ENCODE measurements around the gene BIRC6. TPM values are rescaled to one million over a fixed set of nuclear protein-coding genes. Genes with fewer than 3 reads are reported as not detected.

BIRC6 gene
- total RNA-seq, 1 experiment from 2014 or later: 63.1 TPM

GRCh38 chr2:32663864-32664263 is 307.0 kb downstream of the BIRC6 start:
- no peak for DNase-seq (ENCODE audit: low spot score)
- no peak overlapping the region for H3K27ac Mint-ChIP-seq
- H3K27me3 Mint-ChIP-seq (ENCODE audit: low read depth): no peaks in the 10 kb centered on the region
- CTCF ChIA-PET: no interaction called here
- ATAC-seq: no peak
- POLR2A ChIA-PET: no interaction called here
- peaks cover 13% of the 10 kb centered on the region for H3K36me3 Mint-ChIP-seq
- H3K9me3 Mint-ChIP-seq: peaks cover 9% of the 10 kb centered on the region
- TF ChIP-seq ZSCAN18 (CRISPR knock-in tag; IDR thresholded peaks at IDR 0.05) (no peak), STAT6 (CRISPR knock-in tag; conservative IDR thresholded peaks at IDR 0.05; ENCODE audit: low read depth) (no peak), ZNF416 (CRISPR knock-in tag; IDR thresholded peaks at IDR 0.05) (no peak), E2F4 (CRISPR knock-in tag; IDR thresholded peaks at IDR 0.05; ENCODE audit: borderline replicate concordance, low read depth) (no peak), NR2C2 (CRISPR knock-in tag; IDR thresholded peaks at IDR 0.05) (no peak), FOXJ3 (CRISPR knock-in tag; IDR thresholded peaks at IDR 0.05; ENCODE audit: borderline replicate concordance) (no peak), NR1H2 (CRISPR knock-in tag; IDR thresholded peaks at IDR 0.05) (no peak), GABPB1 (CRISPR knock-in tag; IDR thresholded peaks at IDR 0.05) (no peak), FOXP1 (CRISPR knock-in tag; IDR thresholded peaks at IDR 0.05; ENCODE audit: borderline replicate concordance) (no peak), ERG (CRISPR knock-in tag; IDR thresholded peaks at IDR 0.05) (no peak), ZNF671 (CRISPR knock-in tag; IDR thresholded peaks at IDR 0.05) (no peak), ZNF263 (CRISPR knock-in tag; IDR thresholded peaks at IDR 0.05; ENCODE audit: low read depth) (no peak), CREB1 (CRISPR knock-in tag; IDR thresholded peaks at IDR 0.05) (no peak), ZBTB21 (CRISPR knock-in tag; IDR thresholded peaks at IDR 0.05; ENCODE audit: borderline replicate concordance) (no peak), ETV6 (CRISPR knock-in tag; IDR thresholded peaks at IDR 0.05) (no peak), ATF3 (CRISPR knock-in tag; conservative IDR thresholded peaks at IDR 0.05) (no peak), RELA (CRISPR knock-in tag; IDR thresholded peaks at IDR 0.05; ENCODE audit: borderline replicate concordance) (no peak)
- H3K4me1 Mint-ChIP-seq: no peaks in the 10 kb centered on the region
- no peak overlapping the region for H3K4me3 Mint-ChIP-seq

- DNase-seq (ENCODE audit: low spot score): no peak
- ChIA-PET POLR2A (interaction anchor here (0.7 kb wide), 1 partner anchor 19 kb away, joined by 4 read pairs; no protein-coding TSS in a partner anchor), CTCF (no interaction called here)
- no peak overlapping the region for H3K27ac Mint-ChIP-seq
- no peaks in the 10 kb centered on the region for H3K27me3 Mint-ChIP-seq (ENCODE audit: low read depth)
- H3K4me1 Mint-ChIP-seq: no peaks in the 10 kb centered on the region
- no peak overlapping the region for H3K4me3 Mint-ChIP-seq
- H3K36me3 Mint-ChIP-seq: peaks cover 7% of the 10 kb centered on the region
- peaks cover 4% of the 10 kb centered on the region for H3K9me3 Mint-ChIP-seq
- ATAC-seq: no peak
- TF ChIP-seq STAT6 (CRISPR knock-in tag; conservative IDR thresholded peaks at IDR 0.05; ENCODE audit: low read depth) (no peak), ZNF138 (CRISPR knock-in tag; conservative IDR thresholded peaks at IDR 0.05) (no peak), NFATC4 (CRISPR knock-in tag; IDR thresholded peaks at IDR 0.05) (no peak), GRHL2 (CRISPR knock-in tag; IDR thresholded peaks at IDR 0.05; ENCODE audit: insufficient replicate concordance, severe bottlenecking) (no peak), CREB1 (CRISPR knock-in tag; IDR thresholded peaks at IDR 0.05) (no peak), EMX1 (CRISPR knock-in tag; IDR thresholded peaks at IDR 0.05) (no peak), FOXJ3 (CRISPR knock-in tag; IDR thresholded peaks at IDR 0.05; ENCODE audit: borderline replicate concordance) (no peak), ZNF219 (CRISPR knock-in tag; IDR thresholded peaks at IDR 0.05; ENCODE audit: borderline replicate concordance) (no peak), KAT7 (CRISPR knock-in tag; IDR thresholded peaks at IDR 0.05; ENCODE audit: borderline replicate concordance) (no peak), MLX (CRISPR knock-in tag; IDR thresholded peaks at IDR 0.05) (no peak), PREB (CRISPR knock-in tag; IDR thresholded peaks at IDR 0.05; ENCODE audit: borderline replicate concordance) (no peak)
Observed at GRCh38 chr2:32666704-32667103, 309.9 kb downstream of the BIRC6 start.
